OCI-LY7 (cell line): ENCODE measurements around the gene CORO2A.

Source experiments
- CTCF ChIP-seq: fragments of 200-600 bp; sonication (generic); conservative IDR thresholded peaks from 2 replicates; pipeline ENCODE4 v1.5.1; 2014; ENCODE audit warnings: mild to moderate bottlenecking, antibody characterized with exemption, low read length, moderate library complexity, mixed read lengths
- EZH2phosphoT487 ChIP-seq: fragments of 200-600 bp; sonication (generic); IDR thresholded peaks from 2 replicates; pipeline ENCODE4 v1.6.1; 2018; ENCODE audit warnings: low read depth, borderline replicate concordance, mild to moderate bottlenecking, mixed run types, antibody characterized with exemption, low read length, moderate library complexity, mixed read lengths

GRCh38 chr9:98235126-98235525, 42.7 kb upstream of the CORO2A start:
- TF ChIP-seq CTCF (no peak), EZH2phosphoT487 (no peak)
